Kidney (tissue), 14 donors: ENCODE measurements around the gene PTPRQ. TPM values are rescaled to one million over a fixed set of nuclear protein-coding genes. Genes with fewer than 3 reads are reported as not detected.

Experiments used
- DNase-seq, 5 donors: peaks; one replicate each; pipeline ENCODE4 v3.0.0-alpha.2; 2013 to 2020
- FAIRE-seq: peaks from 2 replicates; lab custom pipeline; 2012; peaks lifted over from hg19 to GRCh38; lab: Jason Lieb, UNC
- H3K27ac ChIP-seq, 2 donors: one replicate each; pipeline ENCODE4 v1.7.0; 2013; ENCODE audit warnings: low read depth in 2 of 2, low read length in 2 of 2, inconsistent platforms in 1 of 2
- H3K27me3 ChIP-seq: one replicate; pipeline ENCODE4 v1.7.1; 2013; ENCODE audit warnings: low read length, inconsistent platforms; ENCODE audit not compliant: control insufficient read depth, insufficient read depth
- H3K36me3 ChIP-seq, 3 donors: one replicate each; pipeline versions ENCODE4 v1.7.0 to v1.7.1; 2013; ENCODE audit warnings: low read length in 3 of 3, control low read depth in 1 of 3, inconsistent platforms in 1 of 3; ENCODE audit not compliant: insufficient read depth in 3 of 3, control insufficient read depth in 2 of 3
- H3K4me1 ChIP-seq, 3 donors: one replicate each; pipeline versions ENCODE4 v1.7.0 to v1.7.1; 2013; ENCODE audit warnings: low read length in 3 of 3, inconsistent platforms in 1 of 3, low read depth in 1 of 3; ENCODE audit not compliant: control insufficient read depth in 2 of 3, insufficient read depth in 2 of 3
- H3K4me3 ChIP-seq, 3 donors: one replicate each; pipeline versions ENCODE4 v1.7.0 to v1.8.1; 2013; ENCODE audit warnings: low read length in 3 of 3, control low read depth in 1 of 3, inconsistent platforms in 1 of 3
- H3K9ac ChIP-seq, 3 donors: one replicate each; pipeline versions ENCODE4 v1.7.0 to v1.7.1; 2013; ENCODE audit warnings: low read length in 3 of 3, control low read depth in 1 of 3, inconsistent platforms in 1 of 3
- H3K9me3 ChIP-seq, 3 donors: one replicate each; pipeline versions ENCODE4 v1.7.0 to v1.7.1; 2013; ENCODE audit warnings: low read length in 3 of 3, control low read depth in 1 of 3, inconsistent platforms in 1 of 3; ENCODE audit not compliant: control insufficient read depth in 2 of 3, insufficient read depth in 1 of 3
- CTCF ChIP-seq: IDR thresholded peaks from 3 replicates; pipeline ENCODE4 v1.5.1; 2012; ENCODE audit warnings: mild to moderate bottlenecking, moderate library complexity, borderline replicate concordance; ENCODE audit not compliant: insufficient read depth; ENCODE audit errors: extremely low read depth
- intact Hi-C: fragments of 100-400 bp; cut with DNase I; formaldehyde crosslinking; loops from one replicate; pipeline ENCODE4 v1.11.1; 2022
- polyA plus RNA-seq: library from polyadenylated mRNA; stranded (reverse); fragments of 350-450 nt; fragmentation: Illumina TruSeq; extraction: RNeasy Lipid Tissue Mini Kit (QIAGEN cat#74804); gene quantifications from one replicate; pipeline ENCODE4 v1.2.3, GENCODE V29; 2014; ENCODE audit warnings: low read depth, low replicate concordance; ENCODE audit not compliant: insufficient read depth
- total RNA-seq: library from RNA; stranded (reverse); fragmentation: NEBNext Ultra II Directional; extraction: Animal tissue kit (Norgen Biotek cat#: 25700); gene quantifications from one replicate; pipeline ENCODE4 v1.2.1, GENCODE V29; 2021
- donor health status: control.
- donor health status: control.
- donor health status: control.
- donor health status: control.
- donor health status: control.
- donor health status: DM: yes; HTN: yes; CAD: no.
- donor health status: Normal renal cell carcinoma (clear cell type).

The PTPRQ gene
- total and polyA plus RNA-seq, 2 donors from 2014 or later: 0.25 to 3.1 TPM

GRCh38 chr12:80549298-80549697 is 105.3 kb downstream of the PTPRQ start:
- H3K36me3 ChIP-seq: no peaks in the 10 kb centered on the region
- FAIRE-seq (no peak), DNase-seq (no peak)
- H3K27ac ChIP-seq: no peak overlapping the region
- H3K9ac ChIP-seq: no peak overlapping the region
- intact Hi-C loops: no loop called here
- H3K4me3 ChIP-seq: no peak overlapping the region
- H3K27me3 ChIP-seq: no peaks in the 10 kb centered on the region
- H3K9me3 ChIP-seq: no peaks in the 10 kb centered on the region
- no peak for TF ChIP-seq CTCF
- H3K4me1 ChIP-seq: no peaks in the 10 kb centered on the region

GRCh38 chr12:80551897-80552296 is 107.9 kb downstream of the PTPRQ start:
- H3K4me1 ChIP-seq: no peaks in the 10 kb centered on the region

GRCh38 chr12:80553316-80553715 is 109.3 kb downstream of the PTPRQ start:
- no peak for TF ChIP-seq CTCF
- no peaks in the 10 kb centered on the region for H3K4me1 ChIP-seq
- H3K27ac ChIP-seq: no peak overlapping the region
- no peaks in the 10 kb centered on the region for H3K36me3 ChIP-seq
- no peaks in the 10 kb centered on the region for H3K27me3 ChIP-seq
- no peak overlapping the region for H3K9ac ChIP-seq
- intact Hi-C loops: no loop called here
- no peak overlapping the region for H3K4me3 ChIP-seq
- peak in 1 of 5 donors; percentile 3 for DNase-seq
- H3K9me3 ChIP-seq: no peaks in the 10 kb centered on the region
- no peak for FAIRE-seq

More at GRCh38 chr12:80551897-80552296, 107.9 kb downstream of the PTPRQ start:
- H3K9me3 ChIP-seq: no peaks in the 10 kb centered on the region
- no peaks in the 10 kb centered on the region for H3K27me3 ChIP-seq
- H3K27ac ChIP-seq: no peak overlapping the region
- no peak overlapping the region for H3K9ac ChIP-seq
- H3K4me3 ChIP-seq: no peak overlapping the region
- DNase-seq (peak in 1 of 5 donors; percentile 26), FAIRE-seq (no peak)
- no peaks in the 10 kb centered on the region for H3K36me3 ChIP-seq
- no peak for TF ChIP-seq CTCF
- intact Hi-C loops: no loop called here

- TF ChIP-seq CTCF: no peak
- FAIRE-seq (no peak), DNase-seq (no peak)
- Histone ChIP-seq H3K9ac (no peak overlapping the region), H3K27ac (no peak overlapping the region), H3K9me3 (no peaks in the 10 kb centered on the region), H3K4me1 (no peaks in the 10 kb centered on the region), H3K27me3 (no peaks in the 10 kb centered on the region), H3K36me3 (no peaks in the 10 kb centered on the region), H3K4me3 (no peak overlapping the region)
- intact Hi-C loops: no loop called here
Measured at GRCh38 chr12:80556566-80556965, 112.5 kb downstream of the PTPRQ start.
